Measurements from ENCODE around the gene PLBD2.

Gene PLBD2

GRCh38 chr12:113400362-113400761 lies 42.0 kb downstream of the PLBD2 start:
- Mint-ChIP-seq H3K27ac (no peak overlapping the region), H3K27me3 (peaks cover 15% of the 10 kb centered on the region), H3K36me3 (ENCODE audit: low read depth) (no peaks in the 10 kb centered on the region), H3K4me3 (no peak overlapping the region), H3K4me1 (ENCODE audit: low read depth) (peaks cover 25% of the 10 kb centered on the region), H3K9me3 (no peaks in the 10 kb centered on the region)
- intact Hi-C loops (cut with micrococcal nuclease) = no loop called here

- H3K27ac Mint-ChIP-seq = no peak overlapping the region
- no peaks in the 10 kb centered on the region for H3K9me3 Mint-ChIP-seq
- no peak overlapping the region for H3K4me3 Mint-ChIP-seq
- H3K4me1 Mint-ChIP-seq (ENCODE audit: low read depth) = peaks cover 31% of the 10 kb centered on the region
- intact Hi-C loops (cut with micrococcal nuclease) = no loop called here
- peaks cover 15% of the 10 kb centered on the region for H3K27me3 Mint-ChIP-seq
- H3K36me3 Mint-ChIP-seq (ENCODE audit: low read depth) = no peaks in the 10 kb centered on the region
Observed at GRCh38 chr12:113401066-113402000, 42.9 kb downstream of the PLBD2 start.

DNA sequence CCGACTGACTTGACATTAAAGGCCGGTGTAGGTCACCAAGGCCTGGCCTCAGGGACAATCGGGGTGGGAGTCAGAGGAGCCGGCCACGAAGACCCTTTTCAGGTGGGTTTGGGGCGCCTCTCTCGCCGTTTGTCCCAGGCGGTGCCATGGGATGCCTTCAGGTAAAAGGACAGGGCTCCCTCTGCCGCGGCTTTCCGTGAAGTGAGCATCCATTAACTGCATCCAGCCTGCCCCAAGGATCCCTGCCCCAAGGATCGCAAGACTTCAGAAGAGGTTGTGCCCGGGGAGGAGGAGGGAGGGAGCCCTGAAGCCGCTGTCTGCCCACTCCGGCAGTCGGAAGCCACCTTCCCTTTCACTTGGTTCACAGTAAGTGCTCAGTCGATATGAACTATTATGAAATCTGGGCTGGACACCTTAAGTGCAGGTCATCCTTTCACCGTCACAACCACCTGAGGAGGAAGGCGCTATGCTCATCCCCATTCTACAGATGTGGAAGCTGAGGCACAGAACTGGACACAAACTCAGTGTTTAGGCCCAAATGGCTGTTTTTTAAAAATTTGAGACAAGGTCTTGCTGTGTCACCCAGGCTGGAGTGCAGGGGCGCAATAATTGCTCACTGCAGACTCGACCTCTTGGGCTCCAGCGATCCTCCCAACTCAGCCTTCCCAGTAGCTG lies 44.3 kb downstream of the PLBD2 start:
- no peak overlapping the region for H3K4me3 Mint-ChIP-seq
- H3K27ac Mint-ChIP-seq = no peak overlapping the region
- no peaks in the 10 kb centered on the region for H3K36me3 Mint-ChIP-seq (ENCODE audit: low read depth)

GRCh38 chr12:113403435-113404415 lies 45.3 kb downstream of the PLBD2 start, which contains the start of gene SDS:
Gene SDS, minus strand, starts transcription at chr12:113403887. Its CDS starts 4,179 bp downstream, at chr12:113399708.
- intact Hi-C loops (cut with micrococcal nuclease) = no loop called here
- H3K27ac Mint-ChIP-seq = peak within 1 kb of the TSS; percentile 80
- peaks cover 2% of the 10 kb centered on the region for H3K27me3 Mint-ChIP-seq
- H3K4me1 Mint-ChIP-seq (ENCODE audit: low read depth) = peaks cover 50% of the 10 kb centered on the region
- H3K36me3 Mint-ChIP-seq (ENCODE audit: low read depth) = no peaks in the 10 kb centered on the region
- H3K4me3 Mint-ChIP-seq = peak within 1 kb of the TSS; percentile 65
- no peaks in the 10 kb centered on the region for H3K9me3 Mint-ChIP-seq

More for the DNA sequence above, 44.3 kb downstream of the PLBD2 start:
- intact Hi-C loops (cut with micrococcal nuclease) = no loop called here
- Mint-ChIP-seq H3K9me3 (no peaks in the 10 kb centered on the region), H3K4me1 (ENCODE audit: low read depth) (peaks cover 40% of the 10 kb centered on the region), H3K27me3 (peaks cover 6% of the 10 kb centered on the region)

DNA sequence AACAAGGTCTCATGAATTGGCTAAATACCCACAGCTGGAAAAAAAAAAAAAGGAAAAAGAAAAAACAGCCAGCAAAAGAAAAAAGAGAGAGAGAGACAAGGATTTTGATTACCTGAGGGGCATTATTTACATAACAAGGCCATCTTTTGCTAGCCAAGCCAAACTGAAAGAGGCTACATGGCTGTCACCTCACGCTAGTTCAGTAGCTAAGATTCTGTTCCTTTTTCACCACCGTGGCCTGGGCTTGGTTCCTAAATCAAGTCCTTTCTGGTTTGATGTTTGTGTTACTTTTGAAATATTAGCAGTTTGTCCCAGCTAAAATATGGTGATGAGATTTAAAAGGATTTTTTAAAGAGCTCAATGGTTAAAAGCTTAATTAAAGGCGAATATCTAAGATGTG lies 47.3 kb downstream of the PLBD2 start:
- H3K27ac Mint-ChIP-seq = peak overlapping the region; percentile 80

DNA sequence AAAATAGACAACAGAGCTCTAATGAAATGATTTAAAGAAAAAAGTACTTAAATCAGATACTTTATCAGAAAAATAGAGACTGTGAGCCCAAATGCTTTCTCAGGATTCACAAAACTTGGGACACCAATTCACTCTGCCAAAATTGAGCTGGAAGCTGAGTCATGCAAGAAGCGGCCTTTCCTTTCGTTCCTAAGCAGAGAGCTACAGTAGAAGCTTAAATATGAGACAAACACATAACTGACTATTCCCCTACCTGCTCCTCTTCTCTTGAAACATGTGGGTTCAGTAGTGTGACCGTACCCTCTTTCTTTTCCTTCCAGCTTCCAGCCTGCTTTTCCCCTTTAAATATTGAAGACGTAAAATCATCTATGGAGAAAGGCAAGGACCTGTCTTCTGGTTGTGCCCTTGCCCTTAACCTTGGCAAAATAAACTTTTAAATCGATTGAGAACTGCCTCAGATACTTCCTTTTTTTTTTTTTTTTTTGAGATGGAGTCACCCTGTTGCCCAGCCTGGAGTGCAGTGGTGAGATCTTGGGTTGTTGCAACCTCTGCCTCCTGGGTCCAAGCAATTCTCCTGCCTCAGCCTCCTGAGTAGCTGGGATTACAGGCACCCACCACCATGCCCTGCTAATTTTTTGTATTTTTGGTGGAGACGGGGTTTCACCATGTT lies 49.7 kb downstream of the PLBD2 start:
- intact Hi-C loops (cut with micrococcal nuclease) = no loop called here
- H3K36me3 Mint-ChIP-seq (ENCODE audit: low read depth) = no peaks in the 10 kb centered on the region
- H3K4me1 Mint-ChIP-seq (ENCODE audit: low read depth) = peaks cover 50% of the 10 kb centered on the region
- H3K9me3 Mint-ChIP-seq = no peaks in the 10 kb centered on the region
- no peak overlapping the region for H3K4me3 Mint-ChIP-seq
- peak overlapping the region; percentile 86 for H3K27ac Mint-ChIP-seq
- peaks cover 4% of the 10 kb centered on the region for H3K27me3 Mint-ChIP-seq

More for the DNA sequence above, 47.3 kb downstream of the PLBD2 start:
- no peak overlapping the region for H3K4me3 Mint-ChIP-seq
- intact Hi-C loops (cut with micrococcal nuclease) = no loop called here
- H3K9me3 Mint-ChIP-seq = no peaks in the 10 kb centered on the region
- peaks cover 50% of the 10 kb centered on the region for H3K4me1 Mint-ChIP-seq (ENCODE audit: low read depth)
- peaks cover 4% of the 10 kb centered on the region for H3K27me3 Mint-ChIP-seq
- H3K36me3 Mint-ChIP-seq (ENCODE audit: low read depth) = no peaks in the 10 kb centered on the region

- intact Hi-C loops (cut with micrococcal nuclease) = no loop called here
- Mint-ChIP-seq H3K27me3 (peaks cover 4% of the 10 kb centered on the region), H3K27ac (peak overlapping the region; percentile 86), H3K9me3 (no peaks in the 10 kb centered on the region), H3K4me3 (no peak overlapping the region), H3K36me3 (ENCODE audit: low read depth) (no peaks in the 10 kb centered on the region), H3K4me1 (ENCODE audit: low read depth) (peaks cover 46% of the 10 kb centered on the region)
Observed at GRCh38 chr12:113408756-113409298, 50.4 kb downstream of the PLBD2 start.

DNA sequence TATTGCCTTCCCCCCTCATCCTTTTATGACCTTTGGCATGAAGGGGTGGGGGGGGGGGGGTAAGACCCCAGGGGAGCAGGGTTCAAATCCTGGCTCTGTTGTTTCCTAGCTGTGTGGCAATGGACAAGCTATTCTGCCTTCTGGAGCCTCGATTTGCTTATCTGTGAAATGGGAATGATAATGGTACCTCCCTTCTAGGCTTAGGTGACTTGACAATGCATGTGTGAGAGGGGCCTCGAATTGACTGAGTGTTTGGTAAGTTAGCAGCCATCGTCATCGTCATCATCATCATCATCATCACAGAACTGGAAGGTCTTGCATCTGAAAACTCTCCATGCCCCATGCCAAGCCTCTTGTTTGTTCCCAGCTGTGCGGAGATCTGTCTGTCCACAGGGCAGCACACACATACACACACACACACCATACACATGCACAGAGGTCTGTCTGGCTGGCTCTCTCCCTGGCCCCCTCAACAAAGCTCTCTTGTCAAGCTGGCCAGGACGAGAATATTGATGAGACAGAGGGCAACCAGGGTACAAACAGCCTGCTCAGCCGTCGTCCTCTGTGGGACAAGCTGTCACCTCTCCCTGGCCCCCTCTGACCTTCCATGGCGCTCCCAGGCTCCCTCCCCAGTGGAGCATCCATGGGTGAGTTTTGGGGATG lies 51.2 kb downstream of the PLBD2 start:
- H3K4me3 Mint-ChIP-seq = no peak overlapping the region
- peak overlapping the region; percentile 31 for H3K27ac Mint-ChIP-seq
- H3K9me3 Mint-ChIP-seq = no peaks in the 10 kb centered on the region
- intact Hi-C loops (cut with micrococcal nuclease) = no loop called here
- peaks cover 4% of the 10 kb centered on the region for H3K27me3 Mint-ChIP-seq
- H3K36me3 Mint-ChIP-seq (ENCODE audit: low read depth) = no peaks in the 10 kb centered on the region
- H3K4me1 Mint-ChIP-seq (ENCODE audit: low read depth) = peaks cover 42% of the 10 kb centered on the region

- intact Hi-C loops (cut with micrococcal nuclease) = no loop called here
- peaks cover 4% of the 10 kb centered on the region for H3K27me3 Mint-ChIP-seq
- H3K27ac Mint-ChIP-seq = peak overlapping the region; percentile 58
- H3K4me3 Mint-ChIP-seq = no peak overlapping the region
- no peaks in the 10 kb centered on the region for H3K9me3 Mint-ChIP-seq
- H3K36me3 Mint-ChIP-seq (ENCODE audit: low read depth) = no peaks in the 10 kb centered on the region
- peaks cover 39% of the 10 kb centered on the region for H3K4me1 Mint-ChIP-seq (ENCODE audit: low read depth)
Observed at GRCh38 chr12:113413488-113413939, 55.1 kb downstream of the PLBD2 start.

GRCh38 chr12:113414519-113415038 lies 56.2 kb downstream of the PLBD2 start:
- peaks cover 4% of the 10 kb centered on the region for H3K27me3 Mint-ChIP-seq
- H3K4me1 Mint-ChIP-seq (ENCODE audit: low read depth) = peaks cover 44% of the 10 kb centered on the region
- no peaks in the 10 kb centered on the region for H3K36me3 Mint-ChIP-seq (ENCODE audit: low read depth)
- H3K9me3 Mint-ChIP-seq = no peaks in the 10 kb centered on the region
- no peak overlapping the region for H3K4me3 Mint-ChIP-seq
- peak overlapping the region; percentile 93 for H3K27ac Mint-ChIP-seq
- intact Hi-C loops (cut with micrococcal nuclease) = no loop called here

GRCh38 chr12:113416091-113416754 lies 57.8 kb downstream of the PLBD2 start:
- H3K4me3 Mint-ChIP-seq = no peak overlapping the region
- intact Hi-C loops (cut with micrococcal nuclease) = no loop called here
- no peaks in the 10 kb centered on the region for H3K9me3 Mint-ChIP-seq
- peaks cover 54% of the 10 kb centered on the region for H3K4me1 Mint-ChIP-seq (ENCODE audit: low read depth)
- no peaks in the 10 kb centered on the region for H3K36me3 Mint-ChIP-seq (ENCODE audit: low read depth)
- no peaks in the 10 kb centered on the region for H3K27me3 Mint-ChIP-seq
- H3K27ac Mint-ChIP-seq = peak overlapping the region; percentile 93

All from dendritic cell treated with granulocyte-macrophage colony-stimulating factor and Interleukin-4, amounts not matched to agents 40 ng/mL and 50 ng/mL, for 4 days (primary cell).